GM18505 (cell line): ENCODE results near the gene RASSF5.
"Not testable (repeated sequence)": the region's sequence is repeated elsewhere in the genome, so short reads cannot be mapped to it uniquely, and the experiment has no call there.

Experiments used
- ATAC-seq: cut with Tn5 transposase; IDR thresholded peaks from one replicate; pipeline ENCODE4 v1.9.1; 2021; ENCODE audit not compliant: unreplicated experiment
- POLR2A ChIP-seq: IDR thresholded peaks from 4 replicates; pipeline ENCODE4 v1.6.1; 2011; ENCODE audit warnings: borderline replicate concordance; ENCODE audit not compliant: insufficient read depth, insufficient read length; ENCODE audit errors: extremely low read depth

Gene RASSF5

GRCh38 chr1:206579747-206580437 lies 72.6 kb downstream of the RASSF5 start:
- ATAC-seq: peak; percentile 67
- TF ChIP-seq POLR2A: peak; percentile 46

- no peak for ATAC-seq
- no peak for TF ChIP-seq POLR2A
Measured at GRCh38 chr1:206580438-206581113, 73.2 kb downstream of the RASSF5 start.

GRCh38 chr1:206581114-206581497 lies 73.8 kb downstream of the RASSF5 start:
- ATAC-seq: not testable (repeated sequence)

GRCh38 chr1:206581571-206581981 lies 74.2 kb downstream of the RASSF5 start:
- no peak for TF ChIP-seq POLR2A
- ATAC-seq: no peak

GRCh38 chr1:206582537-206582936 lies 75.2 kb downstream of the RASSF5 start:
- no peak for ATAC-seq
- no peak for TF ChIP-seq POLR2A

GRCh38 chr1:206582971-206583706 lies 75.8 kb downstream of the RASSF5 start:
- TF ChIP-seq POLR2A: no peak
- no peak for ATAC-seq

- no peak for ATAC-seq
- TF ChIP-seq POLR2A: no peak
Measured at GRCh38 chr1:206583707-206584648, 76.6 kb downstream of the RASSF5 start.

- no peak for TF ChIP-seq POLR2A
- no peak for ATAC-seq
Measured at GRCh38 chr1:206584683-206585082, 77.4 kb downstream of the RASSF5 start.

- ATAC-seq: no peak
- TF ChIP-seq POLR2A: no peak
Measured at GRCh38 chr1:206586501-206587445, 79.4 kb downstream of the RASSF5 start.

- no peak for TF ChIP-seq POLR2A
- ATAC-seq: no peak
Measured at GRCh38 chr1:206587904-206588303, 80.6 kb downstream of the RASSF5 start.

GRCh38 chr1:206588492-206588891 lies 81.2 kb downstream of the RASSF5 start:
- no peak for ATAC-seq
- no peak for TF ChIP-seq POLR2A

- no peak for TF ChIP-seq POLR2A
- ATAC-seq: no peak
Measured at GRCh38 chr1:206589206-206589605, 81.9 kb downstream of the RASSF5 start.
